Bronchial epithelial cell (primary cell): ENCODE measurements around the gene DLG3. TPM values are rescaled to one million over a fixed set of nuclear protein-coding genes. Genes with fewer than 3 reads are reported as not detected.

Experiments used
- DNase-seq: peaks from one replicate; pipeline ENCODE4 v3.0.0-alpha.2; 2010; ENCODE audit warnings: low read depth
- FAIRE-seq: peaks from 2 replicates; lab custom pipeline; 2011; peaks lifted over from hg19 to GRCh38; lab: Jason Lieb, UNC
- H3K27me3 ChIP-seq: 2 replicates; pipeline ENCODE4 v1.5.1; 2011; ENCODE audit warnings: low read length; ENCODE audit not compliant: control insufficient read depth, insufficient read depth
- H3K36me3 ChIP-seq: 2 replicates; pipeline ENCODE4 v1.5.1; 2011; ENCODE audit warnings: low read length; ENCODE audit not compliant: control insufficient read depth, insufficient read depth
- H3K4me3 ChIP-seq: 2 replicates; pipeline ENCODE4 v1.5.1; 2011; ENCODE audit warnings: mild to moderate bottlenecking, low read depth, low read length, control low read depth
- CTCF ChIP-seq: IDR thresholded peaks from 2 replicates; pipeline ENCODE4 v1.5.1; 2011; ENCODE audit warnings: mild to moderate bottlenecking, moderate library complexity, low read length, control low read depth, inconsistent platforms; ENCODE audit not compliant: insufficient read depth, severe bottlenecking
- total RNA-seq: library from RNA; depleted of rRNA; stranded (reverse); fragments of >200 nt; gene quantifications from 2 replicates; pipeline ENCODE4 v1.2.1, GENCODE V29; 2014

Gene DLG3
- total RNA-seq, 1 donor from 2014 or later, result 21.1 TPM

GRCh38 chrX:70439016-70439415, 5.6 kb upstream of the DLG3 start:
- peak; percentile 40 for DNase-seq
- no peak overlapping the region for H3K4me3 ChIP-seq
- FAIRE-seq, result no peak
- no peaks in the 10 kb centered on the region for H3K36me3 ChIP-seq
- no peak for TF ChIP-seq CTCF
- no peaks in the 10 kb centered on the region for H3K27me3 ChIP-seq

- DNase-seq (no peak), FAIRE-seq (peak; percentile 40)
- no peaks in the 10 kb centered on the region for H3K36me3 ChIP-seq
- H3K27me3 ChIP-seq, result peaks cover 10% of the 10 kb centered on the region
- no peak for TF ChIP-seq CTCF
- H3K4me3 ChIP-seq, result no peak overlapping the region
Measured at GRCh38 chrX:70442224-70442623, 2.4 kb upstream of the DLG3 start.

GRCh38 chrX:70444946-70445656, 466 bp downstream of the DLG3 start:
- no peak for DNase-seq
- Histone ChIP-seq H3K36me3 (no peaks in the 10 kb centered on the region), H3K27me3 (peaks cover 12% of the 10 kb centered on the region), H3K4me3 (no peak overlapping the region)
- FAIRE-seq, result no peak
- no peak for TF ChIP-seq CTCF

- Histone ChIP-seq H3K27me3 (peaks cover 12% of the 10 kb centered on the region), H3K36me3 (no peaks in the 10 kb centered on the region), H3K4me3 (no peak overlapping the region)
- DNase-seq (no peak), FAIRE-seq (no peak)
- TF ChIP-seq CTCF, result no peak
Measured at GRCh38 chrX:70445951-70446350, 1.3 kb downstream of the DLG3 start.

- no peak overlapping the region for H3K4me3 ChIP-seq
Measured at GRCh38 chrX:70446380-70447350, 2.0 kb downstream of the DLG3 start.

More at GRCh38 chrX:70446380-70447350, 2.0 kb downstream of the DLG3 start:
- DNase-seq (no peak), FAIRE-seq (no peak)
- no peaks in the 10 kb centered on the region for H3K36me3 ChIP-seq
- TF ChIP-seq CTCF, result no peak
- H3K27me3 ChIP-seq, result peaks cover 12% of the 10 kb centered on the region
